Keratinocyte (primary cell): Measurements from ENCODE around the gene RASA3. TPM values are rescaled to one million over a fixed set of nuclear protein-coding genes. Genes with fewer than 3 reads are reported as not detected.

Experiments
- DNase-seq: peaks from one replicate; pipeline ENCODE4 v3.0.0-alpha.2; 2011; ENCODE audit warnings: low read depth, missing footprints, low spot score
- FAIRE-seq: peaks from 2 replicates; lab custom pipeline; 2011; peaks lifted over from hg19 to GRCh38; lab: Jason Lieb, UNC
- H2AFZ ChIP-seq: 2 replicates; pipeline ENCODE4 v1.6.0; 2012; ENCODE audit warnings: low read length, control low read depth, inconsistent platforms; ENCODE audit not compliant: control insufficient read depth
- H3K27ac ChIP-seq: 2 replicates; pipeline ENCODE4 v1.5.1; 2011; ENCODE audit warnings: low read length; ENCODE audit not compliant: control insufficient read depth, insufficient read depth
- H3K27me3 ChIP-seq: 3 replicates; pipeline ENCODE4 v1.6.0; 2011; ENCODE audit warnings: low read length; ENCODE audit not compliant: control insufficient read depth, insufficient read depth; ENCODE audit errors: extremely low read depth
- H3K36me3 ChIP-seq, 2 experiments: 2 replicates in 1 of 2; 3 replicates in 1 of 2; pipeline ENCODE4 v1.5.1; 2011; ENCODE audit warnings: low read length in 2 of 2, mild to moderate bottlenecking in 1 of 2; ENCODE audit not compliant: control insufficient read depth in 2 of 2, insufficient read depth in 2 of 2; ENCODE audit errors: extremely low read depth in 1 of 2
- H3K4me1 ChIP-seq: 3 replicates; pipeline ENCODE4 v1.5.1; 2011; ENCODE audit warnings: low read length; ENCODE audit not compliant: control insufficient read depth, insufficient read depth; ENCODE audit errors: extremely low read depth
- H3K4me2 ChIP-seq: 3 replicates; pipeline ENCODE4 v1.6.0; 2011; ENCODE audit warnings: low read depth, low read length; ENCODE audit not compliant: control insufficient read depth, insufficient read depth; ENCODE audit errors: extremely low read depth
- H3K4me3 ChIP-seq, 3 experiments: fragments of 200-600 bp in 1 of 3; sonication (generic) in 1 of 3; 2 replicates in 2 of 3; 3 replicates in 1 of 3; pipeline ENCODE4 v1.5.1; 2011 to 2016; ENCODE audit warnings: low read length in 3 of 3, mild to moderate bottlenecking in 3 of 3, control low read depth in 2 of 3, inconsistent platforms in 1 of 3, low read depth in 1 of 3, mixed read lengths in 1 of 3, mixed run types in 1 of 3, moderate library complexity in 1 of 3; ENCODE audit not compliant: control insufficient read depth in 2 of 3, insufficient read depth in 2 of 3; ENCODE audit errors: extremely low read depth in 1 of 3
- H3K79me2 ChIP-seq: 2 replicates; pipeline ENCODE4 v1.6.0; 2012; ENCODE audit warnings: low read length; ENCODE audit not compliant: control insufficient read depth, insufficient read depth
- H3K9ac ChIP-seq: 3 replicates; pipeline ENCODE4 v1.6.0; 2011; ENCODE audit warnings: low read length; ENCODE audit not compliant: control insufficient read depth, insufficient read depth; ENCODE audit errors: extremely low read depth
- H3K9me1 ChIP-seq: 3 replicates; pipeline ENCODE4 v1.6.0; 2011; ENCODE audit warnings: low read length; ENCODE audit not compliant: control insufficient read depth, insufficient read depth; ENCODE audit errors: extremely low read depth
- H3K9me3 ChIP-seq: 2 replicates; pipeline ENCODE4 v1.5.1; 2012; ENCODE audit warnings: low read depth, low read length; ENCODE audit not compliant: control insufficient read depth
- H4K20me1 ChIP-seq: 3 replicates; pipeline ENCODE4 v1.6.0; 2011; ENCODE audit warnings: low read length; ENCODE audit not compliant: control insufficient read depth, insufficient read depth; ENCODE audit errors: extremely low read depth
- EZH2 ChIP-seq: IDR thresholded peaks from one replicate; pipeline ENCODE4 v1.6.1; 2012; ENCODE audit warnings: inconsistent platforms, mild to moderate bottlenecking, low read length, moderate library complexity
- dilution Hi-C: fragments of 300-500 bp; cut with MboI; formaldehyde crosslinking; loops from one replicate; pipeline ENCODE4 v1.7.0; 2020; ENCODE audit warnings: low sequenced_read_pairs; ENCODE audit not compliant: extremely low pct_ligation_motif_present
- polyA plus RNA-seq, 5 experiments: library from polyadenylated mRNA; depleted of rRNA in 3 of 5; stranded (reverse) in 3 of 5; stranded (forward) in 1 of 5; unstranded in 1 of 5; fragments of >200 nt; gene quantifications; 1 replicate in 1 of 5; 2 replicates in 3 of 5; 3 replicates in 1 of 5; pipeline versions ENCODE4 v1.2.1 to v1.2.3, GENCODE V29; 2011 to 2012; ENCODE audit warnings: missing spikeins in 2 of 5, low read depth in 1 of 5, low replicate concordance in 1 of 5
- TF ChIP-seq, protein P1 (sequence below), 3 experiments: IDR thresholded peaks in 1 of 3; conservative IDR thresholded peaks in 1 of 3; optimal IDR thresholded peaks in 1 of 3; 2 replicates in 2 of 3; 3 replicates in 1 of 3; pipeline versions ENCODE3 to v1.5.1; 2011; ENCODE audit warnings: low read length in 3 of 3, mild to moderate bottlenecking in 3 of 3, moderate library complexity in 2 of 3, control low read depth in 1 of 3, inconsistent platforms in 1 of 3; ENCODE audit not compliant: insufficient read depth in 2 of 3; ENCODE audit errors: extremely low read depth in 1 of 3

Gene RASA3
- polyA plus RNA-seq, 1 donor (not counting 4 experiments of a cell fraction or from before 2014, with no cell fraction given) = 4.1 TPM

DNA sequence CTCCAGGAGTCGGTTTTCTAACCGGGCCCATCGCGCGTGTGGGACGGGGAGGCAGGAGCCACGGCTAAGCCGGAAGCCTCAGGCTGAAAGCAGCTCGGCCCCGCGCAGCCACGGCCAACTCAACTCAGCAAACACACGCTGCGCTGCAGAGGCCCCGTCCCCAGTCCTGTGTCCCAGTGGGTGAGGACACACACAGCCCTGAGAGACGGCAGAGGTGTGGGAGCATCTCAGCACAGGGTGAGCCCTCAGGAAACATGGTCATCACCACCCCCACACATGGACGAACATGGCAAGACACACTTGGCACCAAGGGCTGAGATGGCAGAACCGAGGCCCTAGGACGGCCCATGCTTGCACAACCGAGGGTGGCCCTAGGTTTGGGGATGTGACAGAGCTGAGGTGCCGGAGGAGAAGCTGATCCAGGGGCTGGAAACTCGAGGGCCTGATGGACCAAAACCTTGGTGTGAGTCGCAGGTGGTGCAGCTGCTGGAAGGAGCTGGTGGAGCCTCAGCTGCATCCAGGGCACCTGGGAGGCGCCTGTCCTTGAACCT is 129.6 kb downstream of the RASA3 start:
- Histone ChIP-seq H3K27ac (no peak overlapping the region), H3K27me3 (no peaks in the 10 kb centered on the region), H3K4me2 (no peak overlapping the region), H3K9ac (no peak overlapping the region), H3K4me1 (peaks cover 2% of the 10 kb centered on the region), H3K4me3 (no peak overlapping the region), H3K36me3 (no peaks in the 10 kb centered on the region), H3K9me1 (no peaks in the 10 kb centered on the region), H3K79me2 (no peaks in the 10 kb centered on the region), H4K20me1 (no peaks in the 10 kb centered on the region), H2AFZ (no peak overlapping the region), H3K9me3 (no peaks in the 10 kb centered on the region)
- FAIRE-seq (no peak), DNase-seq (no peak)
- dilution Hi-C loops = no loop called here
- TF ChIP-seq EZH2 = no peak
- TF ChIP-seq, protein P1, sequence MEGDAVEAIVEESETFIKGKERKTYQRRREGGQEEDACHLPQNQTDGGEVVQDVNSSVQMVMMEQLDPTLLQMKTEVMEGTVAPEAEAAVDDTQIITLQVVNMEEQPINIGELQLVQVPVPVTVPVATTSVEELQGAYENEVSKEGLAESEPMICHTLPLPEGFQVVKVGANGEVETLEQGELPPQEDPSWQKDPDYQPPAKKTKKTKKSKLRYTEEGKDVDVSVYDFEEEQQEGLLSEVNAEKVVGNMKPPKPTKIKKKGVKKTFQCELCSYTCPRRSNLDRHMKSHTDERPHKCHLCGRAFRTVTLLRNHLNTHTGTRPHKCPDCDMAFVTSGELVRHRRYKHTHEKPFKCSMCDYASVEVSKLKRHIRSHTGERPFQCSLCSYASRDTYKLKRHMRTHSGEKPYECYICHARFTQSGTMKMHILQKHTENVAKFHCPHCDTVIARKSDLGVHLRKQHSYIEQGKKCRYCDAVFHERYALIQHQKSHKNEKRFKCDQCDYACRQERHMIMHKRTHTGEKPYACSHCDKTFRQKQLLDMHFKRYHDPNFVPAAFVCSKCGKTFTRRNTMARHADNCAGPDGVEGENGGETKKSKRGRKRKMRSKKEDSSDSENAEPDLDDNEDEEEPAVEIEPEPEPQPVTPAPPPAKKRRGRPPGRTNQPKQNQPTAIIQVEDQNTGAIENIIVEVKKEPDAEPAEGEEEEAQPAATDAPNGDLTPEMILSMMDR (optimal IDR thresholded peaks at IDR 0.05 in 1 of 3, IDR thresholded peaks at IDR 0.05 in 1 of 3, conservative IDR thresholded peaks at IDR 0.05 in 1 of 3; ENCODE audit: extremely low read depth in 1 of 3, insufficient read depth in 2 of 3, low read length in 3 of 3) = no peak

DNA sequence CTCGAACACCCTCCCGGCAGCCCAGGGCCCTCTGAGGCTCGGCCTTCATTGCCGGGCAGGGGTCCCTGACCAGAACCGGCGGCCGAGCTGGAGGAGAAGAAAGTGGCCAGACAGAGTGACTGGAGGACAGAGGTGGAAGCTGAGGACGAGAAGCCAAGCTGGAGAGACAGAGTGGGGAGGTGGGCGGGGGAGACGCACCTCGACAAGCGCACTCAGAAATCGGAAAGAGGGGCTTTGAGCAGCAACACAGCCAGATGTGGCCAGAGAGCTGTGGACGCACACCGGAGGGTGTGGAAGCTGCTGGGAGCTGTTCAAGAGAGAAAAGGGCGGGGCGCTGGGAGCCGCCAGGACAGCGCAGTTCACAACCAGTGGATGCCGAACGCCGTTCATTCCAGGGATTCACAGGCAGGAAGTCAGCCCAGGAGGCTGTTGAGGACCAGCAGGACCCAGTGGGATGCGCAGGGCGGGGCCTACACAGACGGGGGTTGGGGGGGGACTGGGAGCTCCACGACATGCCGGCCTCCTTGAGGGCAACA is 130.3 kb downstream of the RASA3 start:
- no peak for DNase-seq
- TF ChIP-seq, protein P1 (optimal IDR thresholded peaks at IDR 0.05 in 1 of 3, IDR thresholded peaks at IDR 0.05 in 1 of 3, conservative IDR thresholded peaks at IDR 0.05 in 1 of 3; ENCODE audit: extremely low read depth in 1 of 3, insufficient read depth in 2 of 3, low read length in 3 of 3) = no peak
- TF ChIP-seq EZH2 = no peak
- H3K27me3 ChIP-seq = no peaks in the 10 kb centered on the region
- H3K27ac ChIP-seq = no peak overlapping the region
- H3K9me3 ChIP-seq = no peaks in the 10 kb centered on the region
- no peaks in the 10 kb centered on the region for H3K36me3 ChIP-seq
- dilution Hi-C loops = no loop called here
- no peaks in the 10 kb centered on the region for H3K79me2 ChIP-seq
- no peaks in the 10 kb centered on the region for H4K20me1 ChIP-seq
- peaks cover 2% of the 10 kb centered on the region for H3K4me1 ChIP-seq
- no peak overlapping the region for H3K9ac ChIP-seq
- H2AFZ ChIP-seq = no peak overlapping the region
- no peak for FAIRE-seq
- H3K9me1 ChIP-seq = no peaks in the 10 kb centered on the region
- no peak overlapping the region for H3K4me3 ChIP-seq
- H3K4me2 ChIP-seq = no peak overlapping the region
